ENCODE results near the gene NCKAP1. TPM values are rescaled to one million over a fixed set of nuclear protein-coding genes. Genes with fewer than 3 reads are reported as not detected.

Gene NCKAP1
- total and polyA plus RNA-seq, 2 donors (not counting 3 experiments of a cell fraction or from before 2014, with no cell fraction given), result 49.4 to 130 TPM

DNA sequence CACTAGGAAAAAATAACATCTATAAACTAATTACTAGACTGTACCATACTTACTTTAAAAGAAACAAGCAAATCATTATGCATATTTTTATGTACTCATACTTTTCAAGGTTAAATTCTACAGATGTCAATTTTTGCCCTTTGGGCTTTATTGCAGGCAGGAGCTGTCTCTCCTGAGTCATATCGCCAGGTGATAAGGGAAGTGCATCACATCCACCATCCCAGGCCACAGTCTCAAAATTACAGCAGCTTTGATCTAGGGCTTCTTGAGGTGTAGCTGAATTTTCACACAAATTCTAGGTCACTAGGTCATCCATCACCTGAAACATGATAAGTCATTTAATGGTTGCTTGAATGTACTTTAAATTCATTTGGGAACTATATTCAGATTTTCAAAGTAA, 133.4 kb downstream of the NCKAP1 start:
- no peak overlapping the region for H3K4me3 ChIP-seq (replicated peaks in 1 of 3; ENCODE audit: insufficient read depth in 1 of 3, low read depth in 1 of 3, low read length in 3 of 3)
- no peak overlapping the region for H3K27ac ChIP-seq (ENCODE audit: insufficient read depth, low read depth, low read length)
- dilution Hi-C loops (cut with MboI; ENCODE audit: extremely low pct_ligation_motif_present, low sequenced_read_pairs), result no loop called here
- no peaks in the 10 kb centered on the region for H3K9me3 ChIP-seq (replicated peaks; ENCODE audit: control insufficient read depth, insufficient read depth, low read length)
- H3K4me1 ChIP-seq (ENCODE audit: control insufficient read depth, extremely low read depth, insufficient read depth, low read length), result no peaks in the 10 kb centered on the region
- H3K27me3 ChIP-seq (ENCODE audit: control insufficient read depth in 2 of 2, insufficient read depth in 2 of 2, low read length in 2 of 2), result no peaks in the 10 kb centered on the region
- ChIA-PET CTCF (interaction anchor here (1.1 kb wide), 1 partner anchor 14 kb away, joined by 3 read pairs; no protein-coding TSS in a partner anchor), POLR2A (no interaction called here)
- no peak overlapping the region for H2AFZ ChIP-seq (ENCODE audit: low read depth, low read length)
- intact Hi-C loops (cut with micrococcal nuclease), result no loop called here
- no peaks in the 10 kb centered on the region for H4K20me1 ChIP-seq (replicated peaks; ENCODE audit: control insufficient read depth, extremely low read depth, insufficient read depth, low read length)
- no TSS peak for BruUV-seq (replicated peaks)
- DNase-seq (ENCODE audit: low read depth, low spot score) (no peak), FAIRE-seq (no peak)
- no peaks in the 10 kb centered on the region for H3K9me1 ChIP-seq (replicated peaks; ENCODE audit: control insufficient read depth, extremely low read depth, insufficient read depth, low read length)
- no peaks in the 10 kb centered on the region for H3K79me2 ChIP-seq (ENCODE audit: control insufficient read depth, insufficient read depth, low read length)
- no peak overlapping the region for H3K9ac ChIP-seq (replicated peaks; ENCODE audit: extremely low read depth, insufficient read depth, low read length)
- H3K36me3 ChIP-seq (ENCODE audit: control insufficient read depth in 2 of 2, extremely low read depth in 1 of 2, insufficient read depth in 2 of 2, low read length in 2 of 2), result no peaks in the 10 kb centered on the region
- TF ChIP-seq GATA2 (IDR thresholded peaks at IDR 0.05; ENCODE audit: insufficient read depth, insufficient read length, low read depth, low read length), result no peak
- TF ChIP-seq JUN (IDR thresholded peaks at IDR 0.05; ENCODE audit: borderline replicate concordance, insufficient read depth, insufficient read length, low read depth), result no peak
- no peak for TF ChIP-seq MYC (IDR thresholded peaks at IDR 0.05; ENCODE audit: low read depth, low read length)
- no peak for TF ChIP-seq POLR2A (IDR thresholded peaks at IDR 0.05; ENCODE audit: low read depth, low read length)
- TF ChIP-seq, protein P1, sequence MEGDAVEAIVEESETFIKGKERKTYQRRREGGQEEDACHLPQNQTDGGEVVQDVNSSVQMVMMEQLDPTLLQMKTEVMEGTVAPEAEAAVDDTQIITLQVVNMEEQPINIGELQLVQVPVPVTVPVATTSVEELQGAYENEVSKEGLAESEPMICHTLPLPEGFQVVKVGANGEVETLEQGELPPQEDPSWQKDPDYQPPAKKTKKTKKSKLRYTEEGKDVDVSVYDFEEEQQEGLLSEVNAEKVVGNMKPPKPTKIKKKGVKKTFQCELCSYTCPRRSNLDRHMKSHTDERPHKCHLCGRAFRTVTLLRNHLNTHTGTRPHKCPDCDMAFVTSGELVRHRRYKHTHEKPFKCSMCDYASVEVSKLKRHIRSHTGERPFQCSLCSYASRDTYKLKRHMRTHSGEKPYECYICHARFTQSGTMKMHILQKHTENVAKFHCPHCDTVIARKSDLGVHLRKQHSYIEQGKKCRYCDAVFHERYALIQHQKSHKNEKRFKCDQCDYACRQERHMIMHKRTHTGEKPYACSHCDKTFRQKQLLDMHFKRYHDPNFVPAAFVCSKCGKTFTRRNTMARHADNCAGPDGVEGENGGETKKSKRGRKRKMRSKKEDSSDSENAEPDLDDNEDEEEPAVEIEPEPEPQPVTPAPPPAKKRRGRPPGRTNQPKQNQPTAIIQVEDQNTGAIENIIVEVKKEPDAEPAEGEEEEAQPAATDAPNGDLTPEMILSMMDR (IDR thresholded peaks at IDR 0.05; ENCODE audit: extremely low read depth in 1 of 2, insufficient read depth in 1 of 2, low read depth in 1 of 2, low read length in 2 of 2), result no peak
- TF ChIP-seq, protein P2, sequence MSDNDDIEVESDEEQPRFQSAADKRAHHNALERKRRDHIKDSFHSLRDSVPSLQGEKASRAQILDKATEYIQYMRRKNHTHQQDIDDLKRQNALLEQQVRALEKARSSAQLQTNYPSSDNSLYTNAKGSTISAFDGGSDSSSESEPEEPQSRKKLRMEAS (IDR thresholded peaks at IDR 0.05; ENCODE audit: insufficient read depth, insufficient read length), result no peak
- TF ChIP-seq POLR2AphosphoS5 (IDR thresholded peaks at IDR 0.05; ENCODE audit: insufficient read depth, low read depth, low read length), result no peak
- TF ChIP-seq EZH2 (IDR thresholded peaks at IDR 0.05; ENCODE audit: borderline replicate concordance, low read depth, low read length, severe bottlenecking), result no peak
- TF ChIP-seq FOS (IDR thresholded peaks at IDR 0.05; ENCODE audit: borderline replicate concordance, insufficient read depth, low read length), result no peak
- no peak overlapping the region for H3K4me2 ChIP-seq (ENCODE audit: insufficient read depth, low read length)

All from endothelial cell of umbilical vein (primary cell).